Measurements from ENCODE around the gene HIBCH. TPM values are rescaled to one million over a fixed set of nuclear protein-coding genes. Genes with fewer than 3 reads are reported as not detected.

The HIBCH gene
- total and polyA plus RNA-seq, 2 of the 13 experiments (the other 11 are each of a cell fraction or from before 2014, with no cell fraction given), result 18.8 to 49.5 TPM

GRCh38 chr2:190344276-190344827 is 24.7 kb upstream of the HIBCH start (continued):
- 0 out of 2 replicates have a peak, but pooled peaks have one; percentile 27 for TF ChIP-seq PATZ1 (CRISPR knock-in tag; IDR thresholded peaks at IDR 0.05)
- 0 out of 2 replicates have a peak, but pooled peaks have one; percentile 6 for TF ChIP-seq NCOA2 (CRISPR knock-in tag; IDR thresholded peaks at IDR 0.05)
- no peak for TF ChIP-seq TEAD3 (CRISPR knock-in tag; optimal IDR thresholded peaks at IDR 0.05; ENCODE audit: borderline replicate concordance)
- peak; percentile 30; the same call in 1 of the 2 replicates for TF ChIP-seq HNF1B (CRISPR knock-in tag; IDR thresholded peaks at IDR 0.05)
- no peak for TF ChIP-seq ZNF7 (CRISPR knock-in tag; IDR thresholded peaks at IDR 0.05)
- TF ChIP-seq ZNF430 (CRISPR knock-in tag; IDR thresholded peaks at IDR 0.05), result no peak
- no peak for TF ChIP-seq SOX6 (IDR thresholded peaks at IDR 0.05)
- TF ChIP-seq SOX6 (CRISPR knock-in tag; IDR thresholded peaks at IDR 0.05), result peak; percentile 3; the same call in 1 of the 2 replicates
- TF ChIP-seq ZNF33A (CRISPR knock-in tag; IDR thresholded peaks at IDR 0.05; ENCODE audit: borderline replicate concordance), result no peak
- no peak for TF ChIP-seq ZNF766 (CRISPR knock-in tag; IDR thresholded peaks at IDR 0.05; ENCODE audit: borderline replicate concordance)
- TF ChIP-seq DRAP1 (CRISPR knock-in tag; IDR thresholded peaks at IDR 0.05), result peak; percentile 42; the same call in 1 of the 2 replicates
- 0 out of 2 replicates have a peak, but pooled peaks have one; percentile 1 for TF ChIP-seq TFDP2 (CRISPR knock-in tag; IDR thresholded peaks at IDR 0.05)
- TF ChIP-seq ZNF230 (CRISPR knock-in tag; IDR thresholded peaks at IDR 0.05), result no peak
- TF ChIP-seq BRF2 (CRISPR knock-in tag; IDR thresholded peaks at IDR 0.05), result no peak
- 0 out of 2 replicates have a peak, but pooled peaks have one; percentile 4 for TF ChIP-seq ZNF441 (CRISPR knock-in tag; IDR thresholded peaks at IDR 0.05; ENCODE audit: borderline replicate concordance)
- TF ChIP-seq PRDM4 (CRISPR knock-in tag; IDR thresholded peaks at IDR 0.05; ENCODE audit: borderline replicate concordance), result no peak
- TF ChIP-seq ZZZ3 (CRISPR knock-in tag; IDR thresholded peaks at IDR 0.05; ENCODE audit: borderline replicate concordance), result no peak
- TF ChIP-seq SMC3 (IDR thresholded peaks at IDR 0.05; ENCODE audit: low read length), result peak; percentile 84
- no peak; the same call in 1 of the 2 replicates for TF ChIP-seq ZNF792 (CRISPR knock-in tag; IDR thresholded peaks at IDR 0.05)
